ENCODE results near the gene TNFRSF13B. TPM values are rescaled to one million over a fixed set of nuclear protein-coding genes. Genes with fewer than 3 reads are reported as not detected.
"Not testable (repeated sequence)": the region's sequence is repeated elsewhere in the genome, so short reads cannot be mapped to it uniquely, and the experiment has no call there.

Gene TNFRSF13B
- total and polyA plus RNA-seq, 2 donors from 2014 or later, result 1.4 TPM; not detected in 1

DNA sequence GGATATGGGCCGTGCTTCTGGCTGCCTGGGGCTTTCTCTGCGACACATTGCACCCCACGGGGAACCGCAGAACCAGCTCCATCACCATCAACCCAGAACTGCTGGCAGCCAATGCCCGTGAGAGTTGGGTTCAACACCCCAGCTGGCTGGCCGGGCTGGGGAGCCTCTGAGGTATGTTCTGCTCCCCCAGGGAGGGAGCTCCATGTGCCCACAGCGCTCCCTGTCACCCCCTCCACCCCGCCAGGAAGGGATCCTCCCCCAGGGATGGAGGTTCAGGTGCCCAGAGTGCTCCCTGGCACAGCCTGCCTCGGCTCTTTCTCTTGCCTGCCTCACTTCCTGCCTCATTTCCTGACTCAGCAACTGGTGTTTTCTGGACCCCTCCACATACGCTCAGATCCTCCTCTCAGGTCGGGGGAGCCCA, 46.1 kb upstream of the TNFRSF13B start:
- TF ChIP-seq, protein P1, sequence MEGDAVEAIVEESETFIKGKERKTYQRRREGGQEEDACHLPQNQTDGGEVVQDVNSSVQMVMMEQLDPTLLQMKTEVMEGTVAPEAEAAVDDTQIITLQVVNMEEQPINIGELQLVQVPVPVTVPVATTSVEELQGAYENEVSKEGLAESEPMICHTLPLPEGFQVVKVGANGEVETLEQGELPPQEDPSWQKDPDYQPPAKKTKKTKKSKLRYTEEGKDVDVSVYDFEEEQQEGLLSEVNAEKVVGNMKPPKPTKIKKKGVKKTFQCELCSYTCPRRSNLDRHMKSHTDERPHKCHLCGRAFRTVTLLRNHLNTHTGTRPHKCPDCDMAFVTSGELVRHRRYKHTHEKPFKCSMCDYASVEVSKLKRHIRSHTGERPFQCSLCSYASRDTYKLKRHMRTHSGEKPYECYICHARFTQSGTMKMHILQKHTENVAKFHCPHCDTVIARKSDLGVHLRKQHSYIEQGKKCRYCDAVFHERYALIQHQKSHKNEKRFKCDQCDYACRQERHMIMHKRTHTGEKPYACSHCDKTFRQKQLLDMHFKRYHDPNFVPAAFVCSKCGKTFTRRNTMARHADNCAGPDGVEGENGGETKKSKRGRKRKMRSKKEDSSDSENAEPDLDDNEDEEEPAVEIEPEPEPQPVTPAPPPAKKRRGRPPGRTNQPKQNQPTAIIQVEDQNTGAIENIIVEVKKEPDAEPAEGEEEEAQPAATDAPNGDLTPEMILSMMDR (IDR thresholded peaks at IDR 0.05; ENCODE audit: borderline replicate concordance, extremely low read depth, insufficient read depth), result no peak
- Histone ChIP-seq H3K27ac (ENCODE audit: low read depth in 2 of 2, low read length in 2 of 2) (peak overlapping the region; percentile 39 to 59), H3K4me1 (ENCODE audit: control insufficient read depth in 2 of 3, insufficient read depth in 2 of 3, low read depth in 1 of 3, low read length in 3 of 3) (peaks cover 0 to 11% (median 0%) of the 10 kb centered on the region in 3 donors), H3K36me3 (ENCODE audit: control insufficient read depth in 2 of 3, insufficient read depth in 3 of 3, low read length in 3 of 3) (no peaks in the 10 kb centered on the region), H3K9ac (ENCODE audit: low read length in 3 of 3) (no peak overlapping the region), H3K9me3 (ENCODE audit: control insufficient read depth in 2 of 3, insufficient read depth in 1 of 3, low read length in 3 of 3) (no peaks in the 10 kb centered on the region), H3K4me3 (ENCODE audit: low read length in 3 of 3) (no peak overlapping the region), H3K27me3 (ENCODE audit: control insufficient read depth, insufficient read depth, low read length) (no peaks in the 10 kb centered on the region)
- intact Hi-C loops (cut with DNase I), result no loop called here
- DNase-seq (peak in 1 of 5 donors; percentile 73), FAIRE-seq (no peak)

DNA sequence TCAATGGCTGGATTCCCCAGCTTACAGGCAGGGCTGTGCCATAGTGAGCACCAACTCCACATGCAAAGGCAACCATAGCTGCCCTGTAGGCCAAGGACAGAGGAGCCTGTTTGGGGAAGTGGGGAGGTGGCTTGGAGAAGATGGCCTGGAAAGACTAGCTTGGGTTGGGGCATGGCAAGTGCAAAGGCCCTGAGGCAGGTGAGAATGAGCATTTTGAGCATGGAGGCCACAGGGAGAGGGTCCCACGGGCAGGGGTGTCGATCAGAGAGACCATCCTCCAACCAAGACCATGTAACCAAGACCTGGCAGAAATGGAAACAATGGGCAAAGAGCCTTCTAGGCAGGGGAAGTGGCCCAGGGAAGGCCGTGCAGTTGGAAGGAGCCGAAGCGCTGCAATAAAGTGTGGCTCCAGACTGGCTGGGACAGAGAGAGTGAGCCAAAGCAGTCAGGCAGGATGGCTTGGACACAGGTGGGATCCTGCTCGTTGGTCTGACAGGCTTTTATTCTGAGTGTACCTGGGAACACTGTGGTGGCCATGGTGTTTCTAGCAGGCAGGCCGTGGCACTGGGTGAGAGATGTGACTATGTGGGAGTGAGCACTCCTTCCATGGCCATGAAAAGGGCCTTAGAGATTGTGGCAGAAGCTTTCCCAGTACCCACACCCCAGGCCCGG, 45.6 kb upstream of the TNFRSF13B start:
- H3K27ac ChIP-seq (ENCODE audit: low read depth in 2 of 2, low read length in 2 of 2), result no peak overlapping the region
- FAIRE-seq, result no peak

DNA sequence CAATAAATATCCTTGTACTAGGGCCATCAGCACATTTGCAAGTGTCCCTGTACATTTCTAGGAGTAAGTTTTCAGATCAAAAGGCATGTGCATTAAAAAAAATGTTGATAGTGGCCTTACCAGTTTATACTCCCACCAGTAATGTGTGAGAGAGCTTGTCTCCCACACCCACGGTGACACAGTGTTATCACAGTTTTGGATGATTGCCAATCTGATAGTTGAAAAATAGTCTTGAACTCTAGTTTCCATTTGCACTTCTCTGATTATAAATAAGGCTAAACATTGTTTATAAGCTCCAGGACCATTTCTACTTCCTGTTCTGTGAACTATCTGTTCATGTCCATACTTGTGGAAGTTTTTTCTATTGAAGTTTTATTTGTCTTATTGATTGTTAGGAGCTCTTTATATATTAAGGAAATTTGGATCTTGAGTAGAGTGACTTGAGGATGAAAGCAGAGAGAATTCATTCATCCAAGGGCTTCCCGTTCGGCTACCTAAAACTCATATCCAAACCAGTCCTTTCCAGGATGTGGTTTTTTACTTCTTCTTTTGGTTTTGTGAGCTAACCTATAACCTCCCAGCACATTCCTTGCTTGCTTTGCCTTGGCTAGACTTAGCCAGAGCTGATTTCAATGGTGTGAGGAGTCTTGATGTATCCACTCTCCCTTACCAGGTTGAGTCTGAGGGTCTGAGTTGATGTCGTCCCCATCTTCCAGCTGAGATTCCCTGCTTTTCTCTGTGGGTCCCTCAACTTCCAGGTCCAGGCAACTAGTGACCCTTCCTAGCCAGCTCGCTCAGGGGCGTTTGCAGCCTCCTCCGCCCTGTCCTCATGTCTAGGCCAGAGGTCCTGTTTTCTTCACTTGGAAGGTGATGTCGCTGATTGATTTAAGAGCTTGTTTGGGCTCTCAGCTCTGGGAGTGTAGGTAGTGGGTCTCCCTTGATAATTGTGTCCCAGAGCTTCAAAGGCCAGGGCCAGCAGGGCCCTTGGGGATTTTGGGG, 44.6 kb upstream of the TNFRSF13B start:
- H3K27me3 ChIP-seq (ENCODE audit: control insufficient read depth, insufficient read depth, low read length); H3K9ac ChIP-seq (ENCODE audit: low read length in 3 of 3); intact Hi-C loops (cut with DNase I); DNase-seq; H3K9me3 ChIP-seq (ENCODE audit: control insufficient read depth in 2 of 3, insufficient read depth in 1 of 3, low read length in 3 of 3); H3K4me3 ChIP-seq (ENCODE audit: low read length in 3 of 3); FAIRE-seq; H3K27ac ChIP-seq (ENCODE audit: low read depth in 2 of 2, low read length in 2 of 2); H3K36me3 ChIP-seq (ENCODE audit: control insufficient read depth in 2 of 3, insufficient read depth in 3 of 3, low read length in 3 of 3): not testable (repeated sequence)
- peaks cover 0 to 11% (median 0%) of the 10 kb centered on the region in 3 donors for H3K4me1 ChIP-seq (ENCODE audit: control insufficient read depth in 2 of 3, insufficient read depth in 2 of 3, low read depth in 1 of 3, low read length in 3 of 3)

More for the DNA sequence above, 45.6 kb upstream of the TNFRSF13B start:
- no peak for DNase-seq
- Histone ChIP-seq H3K9me3 (ENCODE audit: control insufficient read depth in 2 of 3, insufficient read depth in 1 of 3, low read length in 3 of 3) (no peaks in the 10 kb centered on the region), H3K9ac (ENCODE audit: low read length in 3 of 3) (no peak overlapping the region), H3K4me3 (ENCODE audit: low read length in 3 of 3) (no peak overlapping the region), H3K36me3 (ENCODE audit: control insufficient read depth in 2 of 3, insufficient read depth in 3 of 3, low read length in 3 of 3) (no peaks in the 10 kb centered on the region), H3K27me3 (ENCODE audit: control insufficient read depth, insufficient read depth, low read length) (no peaks in the 10 kb centered on the region), H3K4me1 (ENCODE audit: control insufficient read depth in 2 of 3, insufficient read depth in 2 of 3, low read depth in 1 of 3, low read length in 3 of 3) (peaks cover 0 to 11% (median 0%) of the 10 kb centered on the region in 3 donors)
- intact Hi-C loops (cut with DNase I), result no loop called here
- TF ChIP-seq, protein P1 (IDR thresholded peaks at IDR 0.05; ENCODE audit: borderline replicate concordance, extremely low read depth, insufficient read depth), result no peak

DNA sequence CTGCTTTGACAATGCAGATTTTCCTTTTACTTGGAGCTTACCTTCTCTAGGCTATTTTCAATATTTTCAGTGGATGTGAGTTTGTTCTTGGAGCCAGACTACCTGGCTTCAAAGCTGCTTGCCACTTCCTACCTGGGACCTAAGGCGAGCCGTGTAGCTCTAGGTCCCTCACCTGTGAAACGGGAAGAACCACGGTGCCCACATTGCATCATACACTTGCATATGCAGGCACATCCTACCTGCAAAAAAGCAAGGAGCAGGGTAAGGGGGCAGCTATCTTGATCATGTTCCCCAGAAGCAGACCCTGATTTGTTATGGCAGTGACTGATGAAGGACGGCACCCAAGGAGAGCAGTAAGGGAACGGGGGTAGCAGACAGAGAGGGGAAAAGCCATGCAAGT, 43.3 kb upstream of the TNFRSF13B start:
- H3K9me3 ChIP-seq (ENCODE audit: control insufficient read depth in 2 of 3, insufficient read depth in 1 of 3, low read length in 3 of 3), result no peaks in the 10 kb centered on the region
- no peaks in the 10 kb centered on the region for H3K27me3 ChIP-seq (ENCODE audit: control insufficient read depth, insufficient read depth, low read length)
- peaks cover 0 to 11% (median 0%) of the 10 kb centered on the region in 3 donors for H3K4me1 ChIP-seq (ENCODE audit: control insufficient read depth in 2 of 3, insufficient read depth in 2 of 3, low read depth in 1 of 3, low read length in 3 of 3)
- H3K27ac ChIP-seq (ENCODE audit: low read depth in 2 of 2, low read length in 2 of 2), result no peak overlapping the region
- H3K4me3 ChIP-seq (ENCODE audit: low read length in 3 of 3), result no peak overlapping the region
- DNase-seq, result no peak
- no peaks in the 10 kb centered on the region for H3K36me3 ChIP-seq (ENCODE audit: control insufficient read depth in 2 of 3, insufficient read depth in 3 of 3, low read length in 3 of 3)
- FAIRE-seq, result no peak
- intact Hi-C loops (cut with DNase I), result no loop called here
- TF ChIP-seq, protein P1 (IDR thresholded peaks at IDR 0.05; ENCODE audit: borderline replicate concordance, extremely low read depth, insufficient read depth), result no peak
- no peak overlapping the region for H3K9ac ChIP-seq (ENCODE audit: low read length in 3 of 3)

DNA sequence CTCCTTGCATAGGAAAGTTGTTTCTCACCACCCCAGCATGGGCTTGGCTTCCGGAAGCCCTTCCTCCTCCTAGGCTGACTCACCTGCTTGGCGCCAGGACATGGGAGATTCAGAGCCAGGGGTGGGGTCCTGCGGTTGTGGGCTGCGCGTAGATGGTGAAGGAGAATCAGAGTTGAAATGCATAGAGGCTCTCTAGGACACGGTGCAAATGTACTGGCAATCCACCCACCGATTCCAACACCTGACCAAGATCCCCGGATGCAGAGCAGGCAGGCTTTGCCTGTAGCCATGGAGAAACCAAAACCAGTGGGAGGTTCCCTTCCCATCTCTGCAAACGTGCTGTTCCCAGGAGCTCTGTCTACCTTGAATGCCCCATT, 42.8 kb upstream of the TNFRSF13B start:
- H3K36me3 ChIP-seq (ENCODE audit: control insufficient read depth in 2 of 3, insufficient read depth in 3 of 3, low read length in 3 of 3); FAIRE-seq; H3K9ac ChIP-seq (ENCODE audit: low read length in 3 of 3); H3K27me3 ChIP-seq (ENCODE audit: control insufficient read depth, insufficient read depth, low read length); H3K27ac ChIP-seq (ENCODE audit: low read depth in 2 of 2, low read length in 2 of 2); H3K4me3 ChIP-seq (ENCODE audit: low read length in 3 of 3); intact Hi-C loops (cut with DNase I); H3K4me1 ChIP-seq (ENCODE audit: control insufficient read depth in 2 of 3, insufficient read depth in 2 of 3, low read depth in 1 of 3, low read length in 3 of 3); H3K9me3 ChIP-seq (ENCODE audit: control insufficient read depth in 2 of 3, insufficient read depth in 1 of 3, low read length in 3 of 3): not testable (repeated sequence)
- DNase-seq, result peak in 1 of 5 donors; percentile 68
